ENCODE measurements around the gene CCSER2.

GRCh38 chr10:84374455-84374854, 46.1 kb downstream of the CCSER2 start:
- TF ChIP-seq CTCF (conservative IDR thresholded peaks at IDR 0.05) (no peak), EZH2 (IDR thresholded peaks at IDR 0.05; ENCODE audit: low read depth) (no peak)
